ENCODE data around the gene PPP4R3B. TPM values are rescaled to one million over a fixed set of nuclear protein-coding genes. Genes with fewer than 3 reads are reported as not detected.
"Not testable (repeated sequence)": the region's sequence is repeated elsewhere in the genome, so short reads cannot be mapped to it uniquely, and the experiment has no call there.

Gene PPP4R3B
- total and polyA plus RNA-seq, 8 donors: 63.8 to 78.7 (median 74.0) TPM

DNA sequence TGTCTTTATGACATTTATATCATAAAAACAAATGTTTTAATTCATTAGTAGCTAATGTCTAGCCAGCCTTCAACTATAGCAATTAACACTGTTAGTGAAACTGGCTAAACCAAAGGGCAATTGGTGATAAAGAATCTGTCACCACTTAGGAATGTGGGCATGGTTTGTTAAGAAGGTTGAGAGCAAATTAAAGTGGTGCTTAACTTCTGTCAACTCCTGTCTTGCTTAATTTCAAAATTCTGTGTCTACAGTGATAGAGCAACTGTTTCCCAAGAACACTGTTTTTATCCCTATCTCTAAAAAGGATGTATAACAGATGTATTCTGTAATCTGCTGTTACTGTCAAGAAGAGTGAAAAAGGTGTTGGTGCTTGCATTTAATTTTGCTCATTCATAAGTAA lies 61.4 kb downstream of the PPP4R3B start:
- Histone ChIP-seq H3K4me1 (peaks cover 0 to 18% of the 10 kb centered on the region in 2 donors), H3K27ac (no peak overlapping the region), H3K4me3 (no peak overlapping the region), H3K9me3 (no peaks in the 10 kb centered on the region), H3K27me3 (no peaks in the 10 kb centered on the region), H3K36me3 (peaks cover 0 to 93% of the 10 kb centered on the region in 2 donors)
- DNase-seq: peak in 2 of 4 donors; percentile 14 to 42
- peak; percentile 95 for ATAC-seq
- intact Hi-C loops (cut with DNase I): no loop called here
- TF ChIP-seq, protein P1, sequence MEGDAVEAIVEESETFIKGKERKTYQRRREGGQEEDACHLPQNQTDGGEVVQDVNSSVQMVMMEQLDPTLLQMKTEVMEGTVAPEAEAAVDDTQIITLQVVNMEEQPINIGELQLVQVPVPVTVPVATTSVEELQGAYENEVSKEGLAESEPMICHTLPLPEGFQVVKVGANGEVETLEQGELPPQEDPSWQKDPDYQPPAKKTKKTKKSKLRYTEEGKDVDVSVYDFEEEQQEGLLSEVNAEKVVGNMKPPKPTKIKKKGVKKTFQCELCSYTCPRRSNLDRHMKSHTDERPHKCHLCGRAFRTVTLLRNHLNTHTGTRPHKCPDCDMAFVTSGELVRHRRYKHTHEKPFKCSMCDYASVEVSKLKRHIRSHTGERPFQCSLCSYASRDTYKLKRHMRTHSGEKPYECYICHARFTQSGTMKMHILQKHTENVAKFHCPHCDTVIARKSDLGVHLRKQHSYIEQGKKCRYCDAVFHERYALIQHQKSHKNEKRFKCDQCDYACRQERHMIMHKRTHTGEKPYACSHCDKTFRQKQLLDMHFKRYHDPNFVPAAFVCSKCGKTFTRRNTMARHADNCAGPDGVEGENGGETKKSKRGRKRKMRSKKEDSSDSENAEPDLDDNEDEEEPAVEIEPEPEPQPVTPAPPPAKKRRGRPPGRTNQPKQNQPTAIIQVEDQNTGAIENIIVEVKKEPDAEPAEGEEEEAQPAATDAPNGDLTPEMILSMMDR (IDR thresholded peaks at IDR 0.05): no peak

DNA sequence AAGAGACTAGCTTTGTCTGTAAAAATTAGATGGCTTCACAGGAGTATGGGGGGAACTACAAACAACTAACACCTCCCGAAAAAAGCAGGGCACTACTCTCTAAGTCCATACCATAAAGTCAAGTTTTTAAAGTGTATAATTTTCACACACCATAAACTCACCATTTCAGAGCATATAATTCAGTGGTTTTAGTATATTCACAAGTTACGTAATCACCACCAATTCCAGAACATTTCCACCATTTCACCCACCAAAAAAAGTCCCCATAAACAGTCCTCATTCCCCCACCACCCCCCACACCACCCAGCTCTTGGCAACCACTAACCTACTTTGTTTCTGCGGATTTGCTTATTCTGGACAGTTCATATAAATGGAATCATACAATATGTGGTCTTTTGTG lies 64.1 kb downstream of the PPP4R3B start:
- no peak overlapping the region for H3K4me3 ChIP-seq
- no peaks in the 10 kb centered on the region for H3K27me3 ChIP-seq
- intact Hi-C loops (cut with DNase I): no loop called here
- TF ChIP-seq, protein P1 (IDR thresholded peaks at IDR 0.05): no peak
- no peak for ATAC-seq
- DNase-seq: no peak
- peaks cover 0 to 82% of the 10 kb centered on the region in 2 donors for H3K36me3 ChIP-seq
- peaks cover 0 to 21% of the 10 kb centered on the region in 2 donors for H3K4me1 ChIP-seq
- no peak overlapping the region for H3K27ac ChIP-seq
- H3K9me3 ChIP-seq: no peaks in the 10 kb centered on the region

DNA sequence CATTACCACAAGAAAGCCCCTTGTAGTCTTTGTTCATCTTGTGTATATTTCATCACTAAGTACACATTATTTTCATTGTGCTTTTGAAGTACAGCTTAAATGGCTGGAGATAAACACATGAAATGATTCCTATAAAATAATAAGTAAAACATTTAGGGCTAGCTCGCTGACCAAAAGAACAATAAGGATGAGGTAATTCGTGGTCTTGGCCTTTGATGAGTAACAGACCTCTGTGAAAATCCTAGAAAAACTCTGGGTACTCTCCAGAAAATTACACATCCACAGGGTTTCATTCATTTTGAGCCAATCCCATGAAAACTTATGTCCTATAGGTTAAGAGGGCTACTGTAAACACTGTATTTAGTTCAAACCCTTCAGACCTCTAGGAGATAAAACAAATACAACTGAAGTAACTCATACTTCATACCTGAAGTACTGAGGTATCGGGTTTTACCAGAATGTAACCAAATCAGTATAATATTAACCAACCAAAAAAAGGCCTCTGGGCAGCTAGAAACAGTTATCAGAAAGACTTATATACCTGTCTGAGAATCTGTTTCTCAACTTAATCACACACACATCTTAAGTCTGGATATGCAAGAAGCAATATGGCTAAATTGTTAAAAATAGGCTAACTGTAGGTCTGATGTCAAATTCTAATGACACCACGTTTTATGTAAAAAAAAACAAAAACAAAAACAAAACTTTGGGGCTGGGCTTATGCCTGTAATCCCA lies 66.9 kb downstream of the PPP4R3B start:
- peak; percentile 51 for ATAC-seq
- Histone ChIP-seq H3K4me3 (no peak overlapping the region), H3K27me3 (no peaks in the 10 kb centered on the region), H3K27ac (no peak overlapping the region), H3K4me1 (peaks cover 0 to 13% of the 10 kb centered on the region in 2 donors), H3K36me3 (peaks cover 0 to 72% of the 10 kb centered on the region in 2 donors), H3K9me3 (no peaks in the 10 kb centered on the region)
- DNase-seq: no peak
- TF ChIP-seq, protein P1 (IDR thresholded peaks at IDR 0.05): no peak
- intact Hi-C loops (cut with DNase I): no loop called here

DNA sequence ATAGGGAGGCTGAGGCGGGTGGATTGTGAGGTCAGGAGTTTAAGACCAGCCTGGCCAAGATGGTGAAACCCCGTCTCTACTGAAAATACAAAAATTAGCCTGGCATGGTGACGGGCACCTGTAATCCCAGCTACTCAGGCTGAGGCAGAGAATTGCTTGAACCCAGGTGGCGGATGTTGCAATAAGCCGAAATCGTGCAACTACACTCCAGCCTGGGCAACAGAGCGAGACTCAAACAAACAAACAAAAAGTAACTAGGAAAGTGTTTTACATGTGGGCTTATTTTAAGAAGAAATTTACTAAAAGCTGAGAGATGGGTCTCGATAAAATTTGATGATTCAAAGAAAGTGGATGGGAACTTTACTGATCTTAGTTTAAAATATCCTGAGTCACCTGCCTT lies 69.7 kb downstream of the PPP4R3B start:
- H3K27ac ChIP-seq: peak overlapping the region in 1 of 2 donors; percentile 57
- H3K27me3 ChIP-seq; H3K4me3 ChIP-seq; H3K9me3 ChIP-seq; H3K4me1 ChIP-seq; DNase-seq; intact Hi-C loops (cut with DNase I): not testable (repeated sequence)
- H3K36me3 ChIP-seq: peaks cover 0 to 76% of the 10 kb centered on the region in 2 donors
- peak; percentile 22 for ATAC-seq

DNA sequence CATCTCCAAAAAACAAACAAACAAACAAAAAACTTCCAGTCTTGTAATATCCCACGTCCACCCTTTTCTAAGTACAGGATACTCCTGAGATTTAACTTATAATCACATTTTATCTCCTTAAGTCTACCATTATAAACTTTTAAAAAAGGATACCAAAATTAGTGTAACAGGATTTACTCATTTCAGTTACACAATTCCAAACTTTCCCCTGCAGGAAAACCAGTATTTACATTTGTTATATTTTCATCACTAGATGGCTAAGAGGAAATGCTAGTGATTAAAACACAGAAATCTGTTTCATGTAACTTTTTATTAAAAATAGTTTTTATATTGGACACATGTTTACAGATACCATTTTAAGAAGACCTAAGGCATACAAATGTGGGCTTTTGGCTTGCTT lies 70.4 kb downstream of the PPP4R3B start:
- Histone ChIP-seq H3K27ac (peak overlapping the region in 1 of 2 donors; percentile 57), H3K27me3 (no peaks in the 10 kb centered on the region), H3K4me1 (peaks cover 0 to 7% of the 10 kb centered on the region in 2 donors), H3K36me3 (peaks cover 0 to 75% of the 10 kb centered on the region in 2 donors), H3K4me3 (no peak overlapping the region), H3K9me3 (no peaks in the 10 kb centered on the region)
- DNase-seq: no peak
- TF ChIP-seq, protein P1 (IDR thresholded peaks at IDR 0.05): no peak
- intact Hi-C loops (cut with DNase I): no loop called here
- no peak for ATAC-seq

Measured in left lung (tissue), 10 donors.